Activated naive CD4-positive, alpha-beta T cell treated with anti-CD3 and anti-CD28 coated beads for 36 hours (primary cell): Measurements from ENCODE around the gene RNF31. TPM values are rescaled to one million over a fixed set of nuclear protein-coding genes. Genes with fewer than 3 reads are reported as not detected.
"Not testable (repeated sequence)": the region's sequence is repeated elsewhere in the genome, so short reads cannot be mapped to it uniquely, and the experiment has no call there.

ENCODE experiments used
- CTCF ChIA-PET: fragments of 350-600 bp; sonication (Branson Sonifier 250); formaldehyde crosslinking; loops from one replicate; lab custom pipeline; 2021; ENCODE audit warnings: antibody characterized with exemption; lab: Charles Lee
- DNase-seq: peaks from one replicate; pipeline ENCODE4 v3.0.0-alpha.2; 2020
- H3K27ac Mint-ChIP-seq: one replicate; pipeline ENCODE4 v1.8.0; 2021; ENCODE audit warnings: mild to moderate bottlenecking, mixed read lengths
- H3K27me3 Mint-ChIP-seq: one replicate; pipeline ENCODE4 v1.8.0; 2021; ENCODE audit warnings: low read depth, mixed read lengths
- H3K36me3 Mint-ChIP-seq: one replicate; pipeline ENCODE4 v1.8.0; 2021; ENCODE audit warnings: low read depth, mixed read lengths
- H3K4me1 Mint-ChIP-seq: one replicate; pipeline ENCODE4 v1.8.0; 2021; ENCODE audit warnings: low read depth, mixed read lengths
- H3K4me3 Mint-ChIP-seq: one replicate; pipeline ENCODE4 v1.8.0; 2021; ENCODE audit warnings: mild to moderate bottlenecking, moderate library complexity, mixed read lengths
- H3K9me3 Mint-ChIP-seq: one replicate; pipeline ENCODE4 v1.8.0; 2021; ENCODE audit warnings: mixed read lengths
- intact Hi-C: fragments of 100-400 bp; cut with micrococcal nuclease; formaldehyde crosslinking; loops from one replicate; pipeline ENCODE4 v1.15.1; 2023
- microRNA-seq: library from miRNA; unstranded; fragments of <30 nt; microRNA quantifications from one replicate; pipeline ENCODE4 v1.2.0, GENCODE V29; 2022; ENCODE audit warnings: borderline microRNAs expressed, borderline replicate concordance
- total RNA-seq, 2 experiments: library from RNA; stranded (reverse); gene quantifications; one replicate each; pipeline ENCODE4 v1.2.3, GENCODE V29; 2021

RNF31 gene
- total RNA-seq, 2 experiments from 2014 or later: 51.1 to 53.8 TPM

DNA sequence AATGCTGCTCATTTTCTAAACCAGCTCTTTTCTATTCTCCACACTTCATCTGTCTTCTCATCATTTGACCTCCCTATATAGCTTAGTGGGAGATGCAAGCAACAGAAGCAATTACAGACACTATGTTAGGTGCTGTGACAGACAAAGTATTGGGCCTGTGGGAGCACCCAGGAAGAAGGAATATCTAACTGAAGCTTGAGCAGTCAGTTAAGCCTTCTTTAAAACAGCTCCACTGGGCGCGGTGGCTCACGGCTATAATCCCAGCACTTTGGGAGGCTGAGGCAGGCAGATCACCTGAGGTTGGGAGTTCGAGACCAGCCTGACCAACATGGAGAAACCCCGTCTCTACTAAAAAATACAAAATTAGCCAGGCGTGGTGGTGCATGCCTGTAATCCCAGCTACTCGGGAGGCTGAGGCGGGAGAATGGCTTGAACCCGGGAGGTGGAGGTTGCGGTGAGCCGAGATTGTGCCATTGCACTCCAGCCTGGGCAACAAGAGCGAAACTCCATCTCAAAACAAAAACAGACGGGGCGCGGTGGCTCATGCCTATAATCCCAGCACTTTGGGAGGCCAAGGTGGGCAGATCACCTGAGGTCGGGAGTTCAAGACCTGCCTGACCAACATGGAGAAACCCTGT lies 56.1 kb downstream of the RNF31 start:
- H3K27ac Mint-ChIP-seq, DNase-seq, H3K27me3 Mint-ChIP-seq, H3K4me3 Mint-ChIP-seq, intact Hi-C loops, H3K9me3 Mint-ChIP-seq: not testable (repeated sequence)
- Mint-ChIP-seq H3K4me1 (peaks cover 30% of the 10 kb centered on the region), H3K36me3 (peaks cover 66% of the 10 kb centered on the region)
- CTCF ChIA-PET: interaction anchor here (0.7 kb wide), 1 partner anchor 39 kb away, joined by 3 read pairs; the partner anchor contains the start of gene TINF2

DNA sequence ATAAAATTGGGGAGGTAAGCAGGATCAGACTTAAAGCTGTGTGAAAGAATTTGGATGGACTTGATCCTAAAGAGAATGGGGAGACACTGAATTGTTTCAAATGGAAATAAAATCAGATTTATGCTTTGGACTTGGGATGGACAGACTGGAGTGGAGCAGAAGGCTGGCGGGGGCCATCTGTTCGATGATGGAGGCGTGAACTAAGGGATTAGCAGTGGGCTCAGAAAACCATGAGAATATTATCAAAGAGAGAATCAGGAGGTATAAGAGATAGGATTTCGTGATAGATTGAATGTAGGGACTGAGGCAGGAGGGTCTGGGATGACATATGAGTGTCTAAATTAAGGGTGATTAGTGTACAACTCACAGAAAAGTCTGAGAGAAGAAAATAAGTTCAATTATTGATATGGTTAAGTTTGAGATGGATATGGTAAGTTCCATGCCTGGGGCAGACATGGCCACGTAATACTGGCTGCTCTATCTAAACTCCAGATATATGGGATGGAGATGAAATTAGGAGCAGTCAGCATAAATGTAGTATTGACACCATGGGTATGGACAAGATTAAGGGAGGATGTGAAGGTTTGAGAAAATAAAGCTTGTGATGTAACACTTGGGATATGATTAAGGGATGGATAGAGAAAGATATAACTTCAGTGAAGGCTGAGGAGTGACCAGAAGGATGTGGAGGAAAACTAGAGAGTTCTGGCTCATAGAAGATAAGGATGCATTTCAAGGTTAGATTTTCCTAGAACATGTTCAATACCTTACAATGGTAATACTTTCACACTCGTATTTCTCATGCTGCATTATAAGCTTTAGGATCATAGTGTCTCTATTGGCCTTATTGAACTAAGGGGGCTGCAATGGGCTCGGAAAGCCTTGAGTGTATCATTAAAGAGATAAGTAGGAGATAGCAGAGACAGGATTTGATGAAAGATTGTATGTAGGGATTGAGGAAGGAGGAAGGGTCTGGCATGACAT lies 57.2 kb downstream of the RNF31 start:
- H3K4me1 Mint-ChIP-seq: peaks cover 21% of the 10 kb centered on the region
- DNase-seq: no peak
- CTCF ChIA-PET: no interaction called here
- H3K36me3 Mint-ChIP-seq: peaks cover 58% of the 10 kb centered on the region
- no peaks in the 10 kb centered on the region for H3K27me3 Mint-ChIP-seq
- H3K9me3 Mint-ChIP-seq: peaks cover 7% of the 10 kb centered on the region
- intact Hi-C loops: no loop called here
- H3K27ac Mint-ChIP-seq: no peak overlapping the region
- no peak overlapping the region for H3K4me3 Mint-ChIP-seq

DNA sequence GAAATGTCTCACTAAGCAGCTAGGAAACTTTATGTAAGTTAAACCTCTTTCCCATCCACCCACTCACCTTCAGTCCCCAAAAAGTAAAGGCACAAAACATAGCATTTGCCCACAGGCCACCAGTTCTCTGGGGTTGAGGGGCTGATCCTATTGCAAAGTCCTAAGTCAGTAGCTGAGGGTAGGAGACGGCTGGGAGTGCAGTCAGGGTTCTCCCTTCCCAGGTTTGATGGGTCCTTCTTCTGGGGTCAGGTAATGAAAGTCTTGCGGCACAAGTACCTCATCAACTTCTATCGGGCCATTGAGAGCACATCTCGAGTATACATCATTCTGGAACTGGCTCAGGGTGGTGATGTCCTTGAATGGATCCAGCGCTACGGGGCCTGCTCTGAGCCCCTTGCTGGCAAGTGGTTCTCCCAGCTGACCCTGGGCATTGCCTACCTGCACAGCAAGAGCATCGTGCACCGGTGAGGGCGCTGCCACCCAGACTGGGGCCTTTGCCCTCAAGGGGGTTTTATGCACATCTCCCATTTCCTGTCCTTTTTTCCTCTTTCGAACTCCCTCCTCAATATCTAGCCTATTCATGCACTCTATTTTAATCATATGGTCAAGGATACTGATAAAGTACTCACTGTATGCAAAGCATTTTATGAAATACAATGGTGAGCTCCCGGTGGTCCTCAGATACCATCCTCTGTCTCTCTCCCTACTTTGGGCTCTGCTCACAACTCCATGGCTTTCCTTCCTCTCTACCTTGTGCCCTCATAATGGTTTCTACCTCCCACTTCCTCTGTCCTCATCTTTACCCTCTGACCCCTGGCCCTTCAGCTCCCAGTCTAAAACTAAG lies 59.2 kb downstream of the RNF31 start:
- CTCF ChIA-PET: interaction anchor here (0.7 to 2.1 kb wide), 4 partner anchors 9 to 225 kb away, joined by 3 to 5 read pairs (median 4); partner anchors contain the start of genes CIDEB and MDP1
- H3K27me3 Mint-ChIP-seq: no peaks in the 10 kb centered on the region
- intact Hi-C loops: no loop called here
- peak overlapping the region; percentile 13 for H3K27ac Mint-ChIP-seq
- peaks cover 61% of the 10 kb centered on the region for H3K36me3 Mint-ChIP-seq
- no peak overlapping the region for H3K4me3 Mint-ChIP-seq
- peaks cover 25% of the 10 kb centered on the region for H3K4me1 Mint-ChIP-seq
- peaks cover 7% of the 10 kb centered on the region for H3K9me3 Mint-ChIP-seq
- no peak for DNase-seq

DNA sequence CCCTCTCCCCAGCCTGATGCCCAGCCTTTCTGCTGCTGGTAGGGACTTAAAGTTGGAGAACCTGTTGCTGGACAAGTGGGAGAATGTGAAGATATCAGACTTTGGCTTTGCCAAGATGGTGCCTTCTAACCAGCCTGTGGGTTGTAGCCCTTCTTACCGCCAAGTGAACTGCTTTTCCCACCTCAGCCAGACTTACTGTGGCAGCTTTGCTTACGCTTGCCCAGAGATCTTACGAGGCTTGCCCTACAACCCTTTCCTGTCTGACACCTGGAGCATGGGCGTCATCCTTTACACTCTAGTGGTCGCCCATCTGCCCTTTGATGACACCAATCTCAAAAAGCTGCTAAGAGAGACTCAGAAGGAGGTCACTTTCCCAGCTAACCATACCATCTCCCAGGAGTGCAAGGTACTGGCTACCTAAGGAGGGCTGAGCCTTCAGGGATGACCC lies 59.8 kb downstream of the RNF31 start:
- no peaks in the 10 kb centered on the region for H3K27me3 Mint-ChIP-seq
- CTCF ChIA-PET: interaction anchor here (1.2 to 2.1 kb wide), 2 partner anchors 9 to 225 kb away, joined by 4 to 5 read pairs; partner anchors contain the start of gene MDP1
- peaks cover 29% of the 10 kb centered on the region for H3K4me1 Mint-ChIP-seq
- DNase-seq: no peak
- H3K36me3 Mint-ChIP-seq: peaks cover 59% of the 10 kb centered on the region
- H3K27ac Mint-ChIP-seq: peak overlapping the region; percentile 13
- intact Hi-C loops: no loop called here
- H3K4me3 Mint-ChIP-seq: no peak overlapping the region
- peaks cover 7% of the 10 kb centered on the region for H3K9me3 Mint-ChIP-seq

DNA sequence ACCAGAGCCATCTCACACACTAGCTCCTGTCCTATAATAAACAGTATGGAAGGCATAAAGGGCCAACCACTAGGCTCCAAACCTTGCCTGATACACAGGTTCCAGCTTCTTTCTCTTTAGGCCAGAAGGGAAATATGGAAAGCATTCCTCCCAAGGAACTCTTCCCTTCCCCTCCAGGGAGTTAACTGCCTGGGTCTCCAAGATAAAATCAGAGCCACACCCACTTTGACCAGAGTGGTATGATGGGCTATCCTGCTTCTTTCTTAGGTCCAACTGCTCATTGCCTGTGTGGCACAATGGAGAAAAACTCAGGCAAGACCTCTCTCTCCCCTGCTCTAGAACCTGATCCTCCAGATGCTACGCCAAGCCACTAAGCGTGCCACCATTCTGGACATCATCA lies 60.3 kb downstream of the RNF31 start:
- no peak for DNase-seq
- no peak overlapping the region for H3K4me3 Mint-ChIP-seq
- peaks cover 5% of the 10 kb centered on the region for H3K9me3 Mint-ChIP-seq
- H3K36me3 Mint-ChIP-seq: peaks cover 58% of the 10 kb centered on the region
- CTCF ChIA-PET: interaction anchor here (1.2 to 2.1 kb wide), 2 partner anchors 8 to 224 kb away, joined by 4 to 5 read pairs; partner anchors contain the start of gene MDP1
- no peak overlapping the region for H3K27ac Mint-ChIP-seq
- H3K4me1 Mint-ChIP-seq: peaks cover 31% of the 10 kb centered on the region
- intact Hi-C loops: no loop called here
- H3K27me3 Mint-ChIP-seq: no peaks in the 10 kb centered on the region

Small RNA genes lying within 50 kb of the gene (microRNA-seq; reads per million reads assigned to microRNA genes)
- gene MIR7703: not detected

Other genes with a start within 250 kb of the RNF31 start
- 10 to 100 TPM; 22.8 to 24.0 TPM for gene DHRS4, start 193.7 kb upstream of the RNF31 start, total RNA-seq
- 10 to 100 TPM; 26.2 to 26.3 TPM for gene DHRS4L2, start 158.6 kb upstream of the RNF31 start, total RNA-seq
- gene CARMIL3, start 95.5 kb upstream of the RNF31 start, total RNA-seq: under 1 TPM; 0.48 to 0.99 TPM
- gene CPNE6, start 75.9 kb upstream of the RNF31 start, total RNA-seq: not detected
- 100 to 1,000 TPM; 117 TPM for gene PCK2, start 53.2 kb upstream of the RNF31 start, total RNA-seq
- 10 to 100 TPM; 79.4 to 84.0 TPM for gene DCAF11, start 32.7 kb upstream of the RNF31 start, total RNA-seq
- 1 to 10 TPM; 1.7 to 1.9 TPM for gene NRL, start 32.5 kb upstream of the RNF31 start, total RNA-seq
- gene FITM1, start 16.8 kb upstream of the RNF31 start, total RNA-seq: under 1 TPM; 0.19 to 0.30 TPM
- 100 to 1,000 TPM; 406 to 416 TPM for gene PSME1, start 11.3 kb upstream of the RNF31 start, total RNA-seq
- 10 to 100 TPM; 38.4 to 38.9 TPM for gene EMC9, start 5.9 kb upstream of the RNF31 start, total RNA-seq
- gene PSME2, start 888 bp upstream of the RNF31 start, total RNA-seq: 100 to 1,000 TPM; 392 to 404 TPM
- gene IRF9, start 13.8 kb downstream of the RNF31 start, total RNA-seq: 100 to 1,000 TPM; 202 to 212 TPM
- 10 to 100 TPM; 19.3 to 22.3 TPM for gene REC8, start 24.6 kb downstream of the RNF31 start, total RNA-seq
- gene IPO4, start 41.3 kb downstream of the RNF31 start, total RNA-seq: 10 to 100 TPM; 64.2 to 74.5 TPM
- 10 to 100 TPM; 14.7 to 15.1 TPM for gene TM9SF1, start 47.9 kb downstream of the RNF31 start, total RNA-seq
- gene TSSK4, start 58.2 kb downstream of the RNF31 start, total RNA-seq: not detected
- gene CHMP4A, start 66.0 kb downstream of the RNF31 start, total RNA-seq: 10 to 100 TPM; 65.2 to 66.5 TPM
- gene MDP1, start 68.6 kb downstream of the RNF31 start, total RNA-seq: 10 to 100 TPM; 10.2 to 13.6 TPM
- gene NEDD8, start 84.9 kb downstream of the RNF31 start, total RNA-seq: 100 to 1,000 TPM; 172 to 196 TPM
- gene GMPR2, start 85.4 kb downstream of the RNF31 start, total RNA-seq: 10 to 100 TPM; 60.5 to 63.7 TPM
- 100 to 1,000 TPM; 117 to 128 TPM for gene TINF2, start 95.1 kb downstream of the RNF31 start, total RNA-seq
- gene TGM1, start 115.7 kb downstream of the RNF31 start, total RNA-seq: 10 to 100 TPM; 13.5 to 13.8 TPM
- 10 to 100 TPM; 74.9 to 76.2 TPM for gene RABGGTA, start 124.1 kb downstream of the RNF31 start, total RNA-seq
- gene DHRS1, start 152.3 kb downstream of the RNF31 start, total RNA-seq: 10 to 100 TPM; 11.8 to 13.8 TPM
- 10 to 100 TPM; 24.8 to 26.4 TPM for gene NOP9, start 152.4 kb downstream of the RNF31 start, total RNA-seq
- gene CIDEB, start 160.5 kb downstream of the RNF31 start, total RNA-seq: 10 to 100 TPM; 10.9 to 15.1 TPM
- gene LTB4R2, start 162.6 kb downstream of the RNF31 start, total RNA-seq: 10 to 100 TPM; 12.2 to 12.8 TPM
- 10 to 100 TPM; 10.6 to 11.4 TPM for gene LTB4R, start 164.0 kb downstream of the RNF31 start, total RNA-seq
- gene ADCY4, start 187.6 kb downstream of the RNF31 start, total RNA-seq: 1 to 10 TPM; 1.6 to 2.4 TPM
- gene RIPK3, start 192.5 kb downstream of the RNF31 start, total RNA-seq: 1 to 10 TPM; 5.9 to 7.6 TPM
- under 1 TPM in 1 of 2 experiments, not detected in 1; 0.15 TPM for gene NFATC4, start 220.7 kb downstream of the RNF31 start, total RNA-seq